Cardiac muscle cell (in vitro differentiated cells and primary cell): ENCODE data around the gene ATOH1. TPM values are rescaled to one million over a fixed set of nuclear protein-coding genes. Genes with fewer than 3 reads are reported as not detected.

ENCODE experiments used
- DNase-seq, 2 donors: peaks; one replicate each; pipeline versions ENCODE4 v3.0.0 to v3.0.0-alpha.2; 2010 to 2017; ENCODE audit warnings: low read depth in 1 of 2, low spot score in 1 of 2
- H3K27ac ChIP-seq: fragments of 200-600 bp; sonication (generic); 2 replicates; pipeline ENCODE4 v1.5.1; 2016
- H3K27me3 ChIP-seq: fragments of 200-600 bp; sonication (generic); 2 replicates; pipeline ENCODE4 v1.6.0; 2016; ENCODE audit warnings: control low read depth
- H3K36me3 ChIP-seq: fragments of 200-600 bp; sonication (generic); 2 replicates; pipeline ENCODE4 v1.5.1; 2016; ENCODE audit warnings: control low read depth
- H3K4me1 ChIP-seq: fragments of 200-600 bp; sonication (generic); 2 replicates; pipeline ENCODE4 v1.8.1; 2017; ENCODE audit warnings: low read depth, mild to moderate bottlenecking, mixed run types
- H3K4me3 ChIP-seq: fragments of 200-600 bp; sonication (generic); 2 replicates; pipeline ENCODE4 v1.5.1; 2016; ENCODE audit warnings: mild to moderate bottlenecking
- H3K9me3 ChIP-seq: fragments of 200-600 bp; sonication (generic); 2 replicates; pipeline ENCODE4 v1.5.1; 2017; ENCODE audit warnings: low read depth, mild to moderate bottlenecking, control low read depth
- polyA plus RNA-seq: library from polyadenylated mRNA; unstranded; fragments of >200 nt; fragmentation: Nextera tagmentation; extraction: Ambion mirVana; gene quantifications from 2 replicates; pipeline ENCODE4 v1.2.1, GENCODE V29; 2016
- total RNA-seq: library from RNA; depleted of rRNA; stranded (reverse); fragments of >200 nt; gene quantifications from 2 replicates; pipeline ENCODE4 v1.2.3, GENCODE V29; 2016
- TF ChIP-seq, protein P1 (sequence below): IDR thresholded peaks from 2 replicates; pipeline ENCODE4 v1.5.1; 2012; ENCODE audit warnings: low read depth, mild to moderate bottlenecking, low read length

ATOH1 gene
- total and polyA plus RNA-seq, 2 experiments from 2014 or later = not detected

DNA sequence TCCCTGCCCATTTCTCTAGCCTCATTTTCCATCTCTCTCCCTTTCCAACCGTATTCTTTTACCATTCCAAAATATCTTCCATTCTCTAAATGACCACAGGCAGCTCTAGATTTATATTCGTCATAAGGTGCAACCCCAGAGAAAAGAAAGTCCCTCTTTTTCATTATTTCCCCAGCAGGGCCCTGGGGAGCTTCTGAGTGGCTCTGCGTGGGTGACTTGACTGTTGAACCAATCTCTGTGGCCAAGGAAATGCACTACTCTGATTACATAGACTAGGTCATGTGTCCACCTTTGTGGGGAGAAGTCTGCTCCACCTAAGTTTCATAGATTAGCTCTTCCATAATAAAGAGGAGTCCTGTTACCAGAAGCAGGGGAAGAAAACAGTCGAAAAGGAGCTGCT, 51.4 kb downstream of the ATOH1 start:
- no peak for DNase-seq
- TF ChIP-seq, protein P1, sequence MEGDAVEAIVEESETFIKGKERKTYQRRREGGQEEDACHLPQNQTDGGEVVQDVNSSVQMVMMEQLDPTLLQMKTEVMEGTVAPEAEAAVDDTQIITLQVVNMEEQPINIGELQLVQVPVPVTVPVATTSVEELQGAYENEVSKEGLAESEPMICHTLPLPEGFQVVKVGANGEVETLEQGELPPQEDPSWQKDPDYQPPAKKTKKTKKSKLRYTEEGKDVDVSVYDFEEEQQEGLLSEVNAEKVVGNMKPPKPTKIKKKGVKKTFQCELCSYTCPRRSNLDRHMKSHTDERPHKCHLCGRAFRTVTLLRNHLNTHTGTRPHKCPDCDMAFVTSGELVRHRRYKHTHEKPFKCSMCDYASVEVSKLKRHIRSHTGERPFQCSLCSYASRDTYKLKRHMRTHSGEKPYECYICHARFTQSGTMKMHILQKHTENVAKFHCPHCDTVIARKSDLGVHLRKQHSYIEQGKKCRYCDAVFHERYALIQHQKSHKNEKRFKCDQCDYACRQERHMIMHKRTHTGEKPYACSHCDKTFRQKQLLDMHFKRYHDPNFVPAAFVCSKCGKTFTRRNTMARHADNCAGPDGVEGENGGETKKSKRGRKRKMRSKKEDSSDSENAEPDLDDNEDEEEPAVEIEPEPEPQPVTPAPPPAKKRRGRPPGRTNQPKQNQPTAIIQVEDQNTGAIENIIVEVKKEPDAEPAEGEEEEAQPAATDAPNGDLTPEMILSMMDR = no peak
- H3K4me3 ChIP-seq = no peak overlapping the region
- no peaks in the 10 kb centered on the region for H3K36me3 ChIP-seq
- H3K9me3 ChIP-seq = no peaks in the 10 kb centered on the region
- peaks cover 6% of the 10 kb centered on the region for H3K4me1 ChIP-seq
- no peak overlapping the region for H3K27ac ChIP-seq
- H3K27me3 ChIP-seq = no peaks in the 10 kb centered on the region
